ENCODE measurements around the gene SPATA17. TPM values are rescaled to one million over a fixed set of nuclear protein-coding genes. Genes with fewer than 3 reads are reported as not detected.

Gene SPATA17
- total RNA-seq, 1 donor from 2014 or later: not detected

DNA sequence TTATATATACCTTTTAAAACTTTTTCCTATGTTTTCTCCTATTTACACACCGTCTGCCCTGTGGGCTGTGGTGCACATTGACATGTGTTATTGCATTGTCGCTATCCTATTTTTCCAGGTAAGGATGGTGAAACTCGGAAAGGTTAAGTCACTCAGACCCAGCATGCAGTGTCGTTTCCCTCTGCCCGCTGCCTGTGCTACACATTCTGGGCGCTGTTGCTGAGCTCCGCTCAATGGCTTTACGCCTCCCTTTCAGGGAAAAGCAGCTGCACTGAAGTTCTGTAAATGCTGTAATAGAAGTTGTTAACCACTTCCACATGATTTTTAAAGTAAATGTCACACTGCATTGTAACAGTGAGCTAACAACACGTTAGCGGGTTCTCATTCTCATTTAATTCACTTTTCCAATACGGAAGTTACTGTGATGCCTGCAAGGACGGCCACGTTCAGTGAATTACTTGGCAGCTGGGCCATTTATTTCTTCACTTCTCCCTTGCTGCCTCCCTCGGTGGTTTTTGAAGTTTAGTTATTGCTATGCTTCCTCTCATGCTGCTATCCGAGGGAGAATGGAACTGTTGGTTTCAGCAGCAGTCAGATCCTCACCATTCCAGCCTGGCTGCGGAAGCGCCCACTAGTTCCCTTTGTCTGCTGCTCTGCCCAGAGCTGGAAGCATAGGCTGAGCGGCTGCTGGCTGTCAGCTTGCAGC lies 288.7 kb downstream of the SPATA17 start:
- Histone ChIP-seq H3K27ac (no peak overlapping the region), H3K4me1 (no peaks in the 10 kb centered on the region), H3K36me3 (no peaks in the 10 kb centered on the region), H3K9me3 (no peaks in the 10 kb centered on the region), H3K27me3 (no peaks in the 10 kb centered on the region), H3K4me3 (no peak overlapping the region)
- TF ChIP-seq POLR2AphosphoS5 (IDR thresholded peaks at IDR 0.05; ENCODE audit: insufficient read depth in 1 of 2, low read depth in 1 of 2): no peak
- TF ChIP-seq, protein P1, sequence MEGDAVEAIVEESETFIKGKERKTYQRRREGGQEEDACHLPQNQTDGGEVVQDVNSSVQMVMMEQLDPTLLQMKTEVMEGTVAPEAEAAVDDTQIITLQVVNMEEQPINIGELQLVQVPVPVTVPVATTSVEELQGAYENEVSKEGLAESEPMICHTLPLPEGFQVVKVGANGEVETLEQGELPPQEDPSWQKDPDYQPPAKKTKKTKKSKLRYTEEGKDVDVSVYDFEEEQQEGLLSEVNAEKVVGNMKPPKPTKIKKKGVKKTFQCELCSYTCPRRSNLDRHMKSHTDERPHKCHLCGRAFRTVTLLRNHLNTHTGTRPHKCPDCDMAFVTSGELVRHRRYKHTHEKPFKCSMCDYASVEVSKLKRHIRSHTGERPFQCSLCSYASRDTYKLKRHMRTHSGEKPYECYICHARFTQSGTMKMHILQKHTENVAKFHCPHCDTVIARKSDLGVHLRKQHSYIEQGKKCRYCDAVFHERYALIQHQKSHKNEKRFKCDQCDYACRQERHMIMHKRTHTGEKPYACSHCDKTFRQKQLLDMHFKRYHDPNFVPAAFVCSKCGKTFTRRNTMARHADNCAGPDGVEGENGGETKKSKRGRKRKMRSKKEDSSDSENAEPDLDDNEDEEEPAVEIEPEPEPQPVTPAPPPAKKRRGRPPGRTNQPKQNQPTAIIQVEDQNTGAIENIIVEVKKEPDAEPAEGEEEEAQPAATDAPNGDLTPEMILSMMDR (IDR thresholded peaks at IDR 0.05): no peak
- no peak for TF ChIP-seq POLR2A (IDR thresholded peaks at IDR 0.05)
- intact Hi-C loops (cut with DNase I): no loop called here
- no peak for DNase-seq (ENCODE audit: extremely low spot score in 2 of 2)

Small RNAs within 50 kb of the gene (small RNA-seq; reads per million reads assigned to genes)
- gene UBBP2: not detected

Other genes with a start within 250 kb of the SPATA17 start
- gene GPATCH2, start 254 bp upstream of the SPATA17 start, total RNA-seq: 13.5 TPM